ENCODE measurements around the gene RPL10L.

GRCh38 chr14:46691819-46692218 is 40.2 kb upstream of the RPL10L start:
- TF ChIP-seq EZH2phosphoT487 (IDR thresholded peaks at IDR 0.05; ENCODE audit: borderline replicate concordance, low read length), result no peak
- TF ChIP-seq, protein P1, sequence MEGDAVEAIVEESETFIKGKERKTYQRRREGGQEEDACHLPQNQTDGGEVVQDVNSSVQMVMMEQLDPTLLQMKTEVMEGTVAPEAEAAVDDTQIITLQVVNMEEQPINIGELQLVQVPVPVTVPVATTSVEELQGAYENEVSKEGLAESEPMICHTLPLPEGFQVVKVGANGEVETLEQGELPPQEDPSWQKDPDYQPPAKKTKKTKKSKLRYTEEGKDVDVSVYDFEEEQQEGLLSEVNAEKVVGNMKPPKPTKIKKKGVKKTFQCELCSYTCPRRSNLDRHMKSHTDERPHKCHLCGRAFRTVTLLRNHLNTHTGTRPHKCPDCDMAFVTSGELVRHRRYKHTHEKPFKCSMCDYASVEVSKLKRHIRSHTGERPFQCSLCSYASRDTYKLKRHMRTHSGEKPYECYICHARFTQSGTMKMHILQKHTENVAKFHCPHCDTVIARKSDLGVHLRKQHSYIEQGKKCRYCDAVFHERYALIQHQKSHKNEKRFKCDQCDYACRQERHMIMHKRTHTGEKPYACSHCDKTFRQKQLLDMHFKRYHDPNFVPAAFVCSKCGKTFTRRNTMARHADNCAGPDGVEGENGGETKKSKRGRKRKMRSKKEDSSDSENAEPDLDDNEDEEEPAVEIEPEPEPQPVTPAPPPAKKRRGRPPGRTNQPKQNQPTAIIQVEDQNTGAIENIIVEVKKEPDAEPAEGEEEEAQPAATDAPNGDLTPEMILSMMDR (IDR thresholded peaks at IDR 0.05; ENCODE audit: low read depth, low read length, poor library complexity, severe bottlenecking), result no peak

Data from DOHH2 (cell line).